Lung (tissue), 12 donors: Measurements from ENCODE around the gene HID1. TPM values are rescaled to one million over a fixed set of nuclear protein-coding genes. Genes with fewer than 3 reads are reported as not detected.

ENCODE experiments used
- ATAC-seq: fragments of 200-7000 bp; cut with Tn5 transposase; one replicate; pipeline ENCODE4 v1.9.1; 2020; ENCODE audit warnings: moderate number of reproducible peaks; ENCODE audit not compliant: insufficient read depth, low FRiP score
- DNase-seq, 3 donors: peaks; one replicate each; pipeline ENCODE4 v3.0.0-alpha.2; 2013 to 2017
- H3K27ac ChIP-seq, 2 donors: one replicate each; pipeline ENCODE4 v1.5.1; 2013; ENCODE audit warnings: mild to moderate bottlenecking in 2 of 2, moderate library complexity in 2 of 2, control low read depth in 1 of 2, inconsistent platforms in 1 of 2, low read depth in 1 of 2, low read length in 1 of 2
- H3K27me3 ChIP-seq, 3 donors: one replicate each; pipeline ENCODE4 v1.5.1; 2013; ENCODE audit warnings: low read length in 2 of 3; ENCODE audit not compliant: control insufficient read depth in 3 of 3, insufficient read depth in 3 of 3
- H3K36me3 ChIP-seq, 4 donors: one replicate each; pipeline ENCODE4 v1.5.1; 2013; ENCODE audit warnings: low read length in 4 of 4, mild to moderate bottlenecking in 1 of 4, moderate library complexity in 1 of 4; ENCODE audit not compliant: control insufficient read depth in 4 of 4, insufficient read depth in 4 of 4
- H3K4me1 ChIP-seq, 5 donors: one replicate each; pipeline ENCODE4 v1.5.1; 2013; ENCODE audit warnings: low read length in 5 of 5, mild to moderate bottlenecking in 2 of 5, moderate library complexity in 1 of 5; ENCODE audit not compliant: control insufficient read depth in 5 of 5, insufficient read depth in 5 of 5
- H3K4me3 ChIP-seq: one replicate; pipeline ENCODE4 v1.5.1; 2013; ENCODE audit warnings: mild to moderate bottlenecking, control low read depth, moderate library complexity
- H3K9ac ChIP-seq, 2 donors: one replicate each; pipeline ENCODE4 v1.5.1; 2013; ENCODE audit warnings: low read length in 2 of 2, control low read depth in 1 of 2; ENCODE audit not compliant: insufficient read depth in 1 of 2
- H3K9me3 ChIP-seq, 4 donors: one replicate each; pipeline ENCODE4 v1.5.1; 2013; ENCODE audit warnings: low read length in 3 of 4, mild to moderate bottlenecking in 1 of 4, moderate library complexity in 1 of 4; ENCODE audit not compliant: control insufficient read depth in 4 of 4, insufficient read depth in 3 of 4
- WGBS, 2 donors: extraction: QIAGEN DNeasy Blood & Tissue Kit; methylation state at CpG; one replicate each; pipeline ENCODE4 v1.1.7; 2013; 5-methylcytosine and 5-hydroxymethylcytosine counted together
- polyA plus RNA-seq, 2 donors: library from polyadenylated mRNA; stranded (reverse); fragments of 200-250 nt; gene quantifications; one replicate each; pipeline ENCODE4 v1.2.1, GENCODE V29; 2013
- total RNA-seq, 2 donors: library from RNA; depleted of rRNA in 1 of 2; stranded (reverse); fragments of >200 nt in 1 of 2; gene quantifications; one replicate each; pipeline ENCODE4 v1.2.1, GENCODE V29; 2014 to 2021
- TF ChIP-seq, protein P1 (sequence below): IDR thresholded peaks from 2 replicates; pipeline ENCODE4 v1.5.1; 2012; ENCODE audit warnings: mild to moderate bottlenecking; ENCODE audit errors: control extremely low read depth, extremely low read depth
- donor health status: control.
- donor health status: control.
- donor health status: Bipolar disorder and iron deficiency.
- donor health status: healthy.
- donor health status: DM: yes; HTN: yes; CAD: no.

HID1 gene
- total and polyA plus RNA-seq, 4 donors, result 15.2 to 42.1 (median 29.2) TPM

GRCh38 chr17:74901353-74902135 lies 71.0 kb downstream of the HID1 start:
- Histone ChIP-seq H3K27ac (no peak overlapping the region), H3K9me3 (peaks cover 0 to 3% (median 0%) of the 10 kb centered on the region in 4 donors), H3K4me3 (no peak overlapping the region), H3K4me1 (no peaks in the 10 kb centered on the region), H3K27me3 (peaks cover 0 to 4% (median 1%) of the 10 kb centered on the region in 3 donors), H3K9ac (no peak overlapping the region), H3K36me3 (no peaks in the 10 kb centered on the region)
- ATAC-seq (no peak), DNase-seq (no peak)
- TF ChIP-seq, protein P1, sequence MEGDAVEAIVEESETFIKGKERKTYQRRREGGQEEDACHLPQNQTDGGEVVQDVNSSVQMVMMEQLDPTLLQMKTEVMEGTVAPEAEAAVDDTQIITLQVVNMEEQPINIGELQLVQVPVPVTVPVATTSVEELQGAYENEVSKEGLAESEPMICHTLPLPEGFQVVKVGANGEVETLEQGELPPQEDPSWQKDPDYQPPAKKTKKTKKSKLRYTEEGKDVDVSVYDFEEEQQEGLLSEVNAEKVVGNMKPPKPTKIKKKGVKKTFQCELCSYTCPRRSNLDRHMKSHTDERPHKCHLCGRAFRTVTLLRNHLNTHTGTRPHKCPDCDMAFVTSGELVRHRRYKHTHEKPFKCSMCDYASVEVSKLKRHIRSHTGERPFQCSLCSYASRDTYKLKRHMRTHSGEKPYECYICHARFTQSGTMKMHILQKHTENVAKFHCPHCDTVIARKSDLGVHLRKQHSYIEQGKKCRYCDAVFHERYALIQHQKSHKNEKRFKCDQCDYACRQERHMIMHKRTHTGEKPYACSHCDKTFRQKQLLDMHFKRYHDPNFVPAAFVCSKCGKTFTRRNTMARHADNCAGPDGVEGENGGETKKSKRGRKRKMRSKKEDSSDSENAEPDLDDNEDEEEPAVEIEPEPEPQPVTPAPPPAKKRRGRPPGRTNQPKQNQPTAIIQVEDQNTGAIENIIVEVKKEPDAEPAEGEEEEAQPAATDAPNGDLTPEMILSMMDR, result no peak
- WGBS, 2 donors, result 45 to 59% methylated on average over 14 of the region's 14 CpGs

Other genes with a start within 250 kb of the HID1 start
- gene RAB37, start 235.5 kb downstream of the HID1 start, total RNA-seq, result 1 to 10 TPM; 5.9 to 7.3 TPM
- gene RAB37, start 235.5 kb downstream of the HID1 start, polyA plus RNA-seq, result 1 to 10 TPM; 3.2 to 6.0 TPM
- 10 to 100 TPM; 18.3 to 58.2 TPM for gene NHERF1, start 224.1 kb downstream of the HID1 start, total RNA-seq
- gene NHERF1, start 224.1 kb downstream of the HID1 start, polyA plus RNA-seq, result 10 to 100 TPM; 18.6 to 37.6 TPM
- 10 to 100 TPM; 27.1 to 47.4 TPM for gene NAT9, start 196.4 kb downstream of the HID1 start, total RNA-seq
- gene NAT9, start 196.4 kb downstream of the HID1 start, polyA plus RNA-seq, result 10 to 100 TPM; 36.5 to 36.7 TPM
- gene GRIN2C, start 112.9 kb downstream of the HID1 start, total RNA-seq, result under 1 TPM in 1 of 2 donors, not detected in 1; 0.03 TPM
- gene GRIN2C, start 112.9 kb downstream of the HID1 start, polyA plus RNA-seq, result under 1 TPM; 0.01 to 0.02 TPM
- 10 to 100 TPM in 1 of 2 donors, 1 to 10 TPM in 1; 7.8 to 17.5 TPM for gene FDXR, start 99.8 kb downstream of the HID1 start, total RNA-seq
- gene FDXR, start 99.8 kb downstream of the HID1 start, polyA plus RNA-seq, result 10 to 100 TPM; 10.2 to 11.1 TPM
- not detected for gene FADS6, start 79.1 kb downstream of the HID1 start, total RNA-seq
- not detected for gene FADS6, start 79.1 kb downstream of the HID1 start, polyA plus RNA-seq
- gene USH1G, start 49.5 kb downstream of the HID1 start, total RNA-seq, result not detected
- under 1 TPM in 1 of 2 donors, not detected in 1; 0.01 TPM for gene USH1G, start 49.5 kb downstream of the HID1 start, polyA plus RNA-seq
- gene OTOP2, start 48.5 kb downstream of the HID1 start, total RNA-seq, result not detected
- gene OTOP2, start 48.5 kb downstream of the HID1 start, polyA plus RNA-seq, result not detected
- gene OTOP3, start 36.9 kb downstream of the HID1 start, total RNA-seq, result not detected
- not detected for gene OTOP3, start 36.9 kb downstream of the HID1 start, polyA plus RNA-seq
- 10 to 100 TPM; 11.5 to 19.0 TPM for gene CDR2L, start 14.9 kb upstream of the HID1 start, total RNA-seq
- 10 to 100 TPM in 1 of 2 donors, 1 to 10 TPM in 1; 8.5 to 10.9 TPM for gene CDR2L, start 14.9 kb upstream of the HID1 start, polyA plus RNA-seq
- 10 to 100 TPM; 14.7 to 33.1 TPM for gene MRPL58, start 39.9 kb upstream of the HID1 start, total RNA-seq
- 10 to 100 TPM; 38.3 to 55.5 TPM for gene MRPL58, start 39.9 kb upstream of the HID1 start, polyA plus RNA-seq
- gene ATP5PD, start 74.2 kb upstream of the HID1 start, total RNA-seq, result 100 to 1,000 TPM; 110 to 238 TPM
- gene ATP5PD, start 74.2 kb upstream of the HID1 start, polyA plus RNA-seq, result 100 to 1,000 TPM; 277 to 736 TPM
- gene KCTD2, start 74.5 kb upstream of the HID1 start, total RNA-seq, result 10 to 100 TPM; 21.0 to 22.3 TPM
- gene KCTD2, start 74.5 kb upstream of the HID1 start, polyA plus RNA-seq, result 10 to 100 TPM; 15.1 to 17.8 TPM
- gene SLC16A5, start 115.2 kb upstream of the HID1 start, total RNA-seq, result 10 to 100 TPM; 36.7 to 74.0 TPM
- gene SLC16A5, start 115.2 kb upstream of the HID1 start, polyA plus RNA-seq, result 10 to 100 TPM; 27.9 to 48.0 TPM
- gene ARMC7, start 137.2 kb upstream of the HID1 start, total RNA-seq, result 10 to 100 TPM in 1 of 2 donors, 1 to 10 TPM in 1; 8.1 to 19.2 TPM
- 10 to 100 TPM; 10.2 to 13.5 TPM for gene ARMC7, start 137.2 kb upstream of the HID1 start, polyA plus RNA-seq
- gene NT5C, start 159.0 kb upstream of the HID1 start, total RNA-seq, result 10 to 100 TPM; 64.4 to 75.3 TPM
- 10 to 100 TPM; 81.2 to 96.3 TPM for gene NT5C, start 159.0 kb upstream of the HID1 start, polyA plus RNA-seq
- 10 to 100 TPM; 35.1 to 60.7 TPM for gene JPT1, start 181.8 kb upstream of the HID1 start, total RNA-seq
- 100 to 1,000 TPM; 134 to 140 TPM for gene JPT1, start 181.8 kb upstream of the HID1 start, polyA plus RNA-seq
- 100 to 1,000 TPM in 1 of 2 donors, 10 to 100 TPM in 1; 89.9 to 242 TPM for gene SUMO2, start 210.2 kb upstream of the HID1 start, total RNA-seq
- 10 to 100 TPM; 53.6 to 88.9 TPM for gene SUMO2, start 210.2 kb upstream of the HID1 start, polyA plus RNA-seq
- 10 to 100 TPM; 46.4 to 69.5 TPM for gene NUP85, start 232.9 kb upstream of the HID1 start, total RNA-seq
- gene NUP85, start 232.9 kb upstream of the HID1 start, polyA plus RNA-seq, result 10 to 100 TPM; 40.4 to 45.8 TPM